GM18868 (cell line): ENCODE results near the gene MYORG.
"Not testable (repeated sequence)": the region's sequence is repeated elsewhere in the genome, so short reads cannot be mapped to it uniquely, and the experiment has no call there.

Experiments
- ATAC-seq: cut with Tn5 transposase; IDR thresholded peaks from one replicate; pipeline ENCODE4 v1.9.1; 2021; ENCODE audit warnings: mild to moderate bottlenecking, moderate library complexity; ENCODE audit not compliant: unreplicated experiment

Gene MYORG

DNA sequence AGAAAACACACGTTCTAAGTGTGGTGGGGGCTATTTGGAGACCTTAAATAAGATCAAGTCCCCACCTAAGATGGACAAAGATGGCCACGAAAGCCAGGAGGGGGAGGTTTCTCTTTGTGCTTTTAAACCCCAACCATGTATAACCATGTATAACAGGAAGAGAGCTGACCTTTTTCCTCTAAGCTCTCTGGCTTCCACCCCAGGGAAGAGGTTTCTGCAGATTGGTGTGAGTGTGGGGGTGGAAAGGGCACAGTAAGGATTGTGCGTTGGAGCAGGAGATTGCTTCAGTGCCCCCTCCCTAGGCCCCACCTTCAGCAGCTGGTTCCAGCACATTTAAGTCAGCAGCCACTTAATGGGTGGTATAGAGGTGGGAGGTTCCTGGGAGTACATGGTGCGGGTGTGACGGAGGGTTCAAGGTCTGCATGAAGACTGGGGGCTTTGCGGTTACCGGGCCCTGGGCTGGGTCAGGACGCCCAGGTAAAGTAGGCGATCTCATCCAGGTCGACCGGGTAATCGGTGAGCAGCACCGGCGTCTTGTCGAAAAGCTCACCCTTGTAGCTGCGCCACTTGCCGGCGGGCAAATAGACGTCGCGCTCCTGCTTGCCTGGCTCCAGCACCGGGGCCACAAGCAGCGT, 6.2 kb downstream of the MYORG start:
- ATAC-seq = no peak

DNA sequence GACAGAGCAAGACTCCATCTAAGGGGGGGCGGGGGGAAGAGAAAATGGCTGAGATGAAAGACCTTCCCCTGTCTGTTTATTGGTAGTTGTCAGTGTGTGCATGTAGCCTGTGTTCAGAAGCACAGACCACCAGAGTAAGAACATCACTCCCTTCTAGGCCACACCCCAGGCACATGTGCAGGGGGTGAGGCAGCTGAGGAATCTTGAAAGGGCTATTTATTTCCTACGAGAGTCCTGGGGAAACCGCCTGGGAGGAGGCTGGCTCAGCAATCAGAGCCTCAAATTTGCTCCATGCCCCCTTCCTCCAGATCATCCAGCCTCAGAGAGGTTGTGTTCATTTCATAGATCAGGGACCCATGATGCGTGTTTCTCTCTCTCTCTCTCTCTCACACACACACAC, 7.1 kb downstream of the MYORG start:
- ATAC-seq = no peak

DNA sequence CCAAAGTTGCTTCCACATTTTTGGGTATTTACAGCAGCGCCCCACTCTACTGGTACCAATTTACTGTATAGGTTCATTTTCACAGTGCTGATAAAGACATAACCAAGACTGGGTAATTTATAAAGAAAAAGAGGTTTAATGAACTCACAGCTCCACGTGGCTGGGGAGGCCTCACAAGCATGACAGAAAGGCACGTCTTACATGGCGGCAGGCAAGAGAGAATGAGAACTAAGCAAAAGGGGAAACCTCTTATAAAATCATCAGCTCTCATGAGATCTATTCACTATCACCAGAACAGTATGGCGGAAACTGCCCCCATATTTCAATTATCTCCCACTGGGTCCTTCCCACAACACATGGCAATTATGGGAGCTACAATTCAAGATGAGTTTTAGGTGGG, 7.9 kb downstream of the MYORG start:
- not testable (repeated sequence) for ATAC-seq

DNA sequence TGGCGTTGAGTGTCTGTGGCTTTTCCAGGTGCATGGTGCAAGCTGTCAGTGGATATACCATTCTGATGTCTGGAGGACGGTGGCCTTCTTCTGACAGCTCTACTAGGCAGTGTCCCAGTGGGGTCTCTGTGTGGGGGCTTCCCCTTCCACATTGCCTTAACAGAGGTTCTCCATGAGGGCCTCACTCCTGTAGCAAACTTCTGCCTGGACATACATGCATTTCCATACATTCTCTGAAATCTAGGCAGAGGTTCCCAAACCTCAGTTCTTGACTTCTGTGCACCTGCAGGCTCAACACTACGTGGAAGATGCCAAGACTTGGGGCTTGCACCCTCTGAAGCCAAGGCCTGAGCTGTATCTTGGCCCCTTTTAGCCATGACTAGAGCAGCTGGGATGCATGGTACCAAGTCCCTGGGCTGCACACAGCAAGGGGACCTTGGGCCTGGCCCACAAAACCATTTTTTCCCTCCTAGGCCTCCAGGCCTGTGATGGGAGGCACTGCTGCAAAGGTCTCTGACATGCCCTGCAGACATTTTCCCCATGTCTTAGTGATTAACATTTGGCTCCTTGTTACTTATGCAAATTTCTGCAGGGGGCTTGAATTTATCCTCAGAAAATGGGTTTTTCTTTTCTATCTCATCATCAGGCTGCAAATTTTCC, 8.8 kb downstream of the MYORG start:
- ATAC-seq = not testable (repeated sequence)

DNA sequence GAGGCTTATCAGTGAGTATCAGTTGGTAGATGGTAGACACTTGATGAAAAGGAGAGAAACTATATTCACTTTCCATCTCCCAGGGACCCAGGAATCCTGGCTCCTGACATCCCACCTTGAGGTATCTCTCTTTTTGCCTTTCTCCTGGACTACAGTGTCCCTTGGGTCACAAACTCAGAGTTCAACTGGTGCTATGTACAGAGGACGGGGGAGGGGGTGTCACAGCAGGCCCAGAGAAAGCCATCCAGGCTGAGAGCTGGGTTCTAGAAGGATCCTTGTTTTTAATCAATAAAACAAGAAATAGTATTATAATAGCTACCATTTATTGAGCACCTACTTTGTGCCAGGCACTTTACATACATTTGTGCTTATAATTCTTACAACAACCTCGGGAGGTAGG, 10.3 kb downstream of the MYORG start:
- no peak for ATAC-seq

DNA sequence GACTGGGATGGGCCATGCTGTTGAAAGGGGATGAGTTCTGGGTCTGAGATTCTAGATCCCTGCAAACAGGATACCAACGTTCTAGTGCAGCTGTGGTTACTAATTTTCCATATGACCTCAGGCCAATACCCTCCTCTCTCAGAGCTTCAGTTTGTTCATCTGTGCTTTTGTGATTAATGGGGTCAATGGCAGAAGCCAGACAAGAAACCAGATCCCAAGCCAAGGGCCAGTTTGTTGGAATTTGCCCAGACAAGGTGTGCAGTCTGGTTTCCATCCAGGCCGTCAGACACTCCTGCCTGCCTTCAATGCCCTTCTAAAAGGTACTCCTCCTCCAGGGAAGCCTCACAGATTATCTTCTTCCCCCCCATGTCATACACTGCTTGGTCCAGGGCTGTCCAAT, 11.4 kb downstream of the MYORG start:
- no peak for ATAC-seq

DNA sequence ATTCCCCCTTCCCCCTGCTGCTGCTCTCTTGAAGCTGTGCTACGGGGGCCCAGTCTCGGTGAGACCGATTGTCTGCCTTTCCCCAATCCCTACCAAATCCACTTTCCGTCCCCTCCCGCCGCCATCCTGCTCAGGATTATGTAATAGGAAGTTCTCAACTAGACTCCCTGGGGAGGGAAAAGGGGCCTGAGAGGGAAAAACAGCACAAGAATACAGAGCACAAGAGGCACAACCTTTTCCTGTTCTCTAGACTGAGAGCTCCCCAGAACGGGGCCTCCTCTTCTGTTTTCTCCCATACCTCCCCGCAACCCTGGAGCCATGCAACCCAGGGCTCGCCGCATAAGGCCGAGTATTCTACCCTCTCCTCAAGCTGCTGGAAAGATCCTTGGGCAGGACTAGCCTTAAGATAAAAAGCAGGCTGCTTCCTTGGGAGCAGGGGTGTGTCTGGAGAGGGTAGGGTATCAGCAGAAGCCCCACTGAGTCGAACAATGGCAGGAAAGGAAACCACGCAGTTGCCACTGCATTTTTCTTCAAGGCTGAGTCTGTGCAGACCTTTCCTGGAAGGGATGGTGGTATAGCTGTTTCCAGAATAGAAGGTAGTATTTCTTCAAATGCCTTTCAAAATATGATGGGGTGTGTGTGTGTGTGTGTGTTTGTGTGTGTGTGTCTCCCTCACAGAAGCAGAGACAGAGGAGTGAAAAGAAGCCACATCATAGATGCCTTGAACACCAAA, 12.9 kb downstream of the MYORG start:
- no peak for ATAC-seq

DNA sequence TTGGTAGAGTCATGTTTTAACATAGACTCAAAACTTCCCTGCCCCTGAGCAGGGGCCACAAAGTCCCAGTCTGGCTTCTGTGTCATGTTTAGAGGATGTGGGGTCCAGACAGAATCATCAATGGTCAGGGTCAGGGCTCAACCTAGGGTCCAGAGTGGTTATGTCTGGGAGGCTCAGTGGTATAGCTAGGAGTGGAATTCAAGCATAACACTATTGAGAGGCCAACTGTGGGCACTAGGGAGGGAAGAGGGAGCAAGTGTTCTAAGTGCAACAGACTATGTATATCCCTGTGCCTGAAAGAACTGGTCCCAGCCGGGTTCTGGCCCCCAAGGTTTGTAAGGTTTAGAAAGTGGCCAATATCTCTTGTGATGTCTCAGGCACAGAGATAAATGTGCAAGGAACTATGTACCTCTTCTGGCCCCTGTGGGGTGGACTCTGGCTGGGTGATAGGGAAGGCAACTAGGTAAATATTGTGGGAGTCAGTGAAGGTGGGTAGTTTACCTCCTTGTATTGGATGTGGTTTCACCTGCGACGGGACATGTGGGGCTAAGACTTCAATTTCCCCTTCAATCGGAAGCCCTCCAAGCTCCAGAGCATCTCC, 14.0 kb downstream of the MYORG start:
- ATAC-seq = no peak

DNA sequence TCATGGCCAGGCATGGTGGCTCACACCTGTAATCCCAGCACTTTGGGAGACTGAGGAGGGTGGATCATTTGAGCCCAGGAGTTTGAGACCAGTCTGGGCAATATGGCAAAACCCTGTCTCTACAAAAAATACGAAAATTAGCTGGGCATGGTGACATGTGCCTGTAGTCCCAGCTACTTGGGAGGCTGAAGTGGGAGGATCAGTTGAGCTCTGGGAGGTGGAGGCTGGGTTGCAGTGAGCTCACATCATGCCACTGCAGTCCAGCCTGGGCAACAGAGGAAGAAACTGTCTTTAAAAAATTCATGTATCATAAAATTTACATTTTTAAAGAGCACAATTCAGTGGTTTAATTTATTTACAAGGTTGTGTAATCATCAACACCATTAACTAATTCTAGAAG, 23.7 kb downstream of the MYORG start:
- not testable (repeated sequence) for ATAC-seq

DNA sequence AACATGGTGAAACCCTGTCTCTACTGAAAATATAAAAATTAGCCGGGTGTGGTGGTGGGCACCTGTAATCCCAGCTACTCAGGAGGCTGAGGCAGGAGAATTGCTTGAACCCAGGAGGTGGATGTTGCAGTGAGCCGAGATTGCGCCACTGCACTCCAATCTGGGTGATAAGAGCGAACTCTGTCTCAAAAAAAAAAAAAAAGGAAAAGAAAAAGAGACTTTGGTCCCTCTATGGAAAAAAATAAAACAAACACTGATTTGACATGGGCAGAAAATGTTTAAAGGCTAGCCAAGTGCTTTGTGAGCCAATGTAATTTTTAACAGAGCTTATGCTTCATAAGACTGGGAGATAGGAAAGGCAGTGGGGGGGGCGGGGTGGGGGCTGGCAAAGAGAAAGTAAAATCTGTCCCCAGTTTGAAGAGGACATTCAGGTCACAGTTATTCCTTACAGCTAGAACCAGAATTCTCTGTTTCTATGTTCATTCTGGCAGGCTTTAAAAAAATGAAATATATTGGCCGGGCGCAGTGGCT, 24.5 kb downstream of the MYORG start:
- ATAC-seq = not testable (repeated sequence)

DNA sequence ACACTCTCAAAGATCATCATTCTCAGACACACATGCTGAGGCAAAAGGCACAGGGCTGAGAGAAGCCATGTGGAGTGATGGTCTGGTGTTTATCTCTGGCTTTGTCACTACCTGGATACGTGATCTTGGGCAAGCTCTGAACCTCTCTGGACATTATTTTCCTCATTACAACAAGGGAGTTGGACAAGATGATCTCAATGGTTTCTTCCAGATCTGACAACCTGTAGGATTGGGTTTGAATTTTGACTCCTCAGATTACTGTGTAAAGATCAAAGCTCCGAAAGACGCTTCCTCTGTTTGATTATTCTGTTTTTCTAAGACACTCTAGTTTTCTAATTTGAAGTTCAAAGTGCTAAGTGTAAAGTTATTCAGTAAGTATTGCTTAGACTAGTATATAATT, 27.4 kb downstream of the MYORG start:
- ATAC-seq = no peak

DNA sequence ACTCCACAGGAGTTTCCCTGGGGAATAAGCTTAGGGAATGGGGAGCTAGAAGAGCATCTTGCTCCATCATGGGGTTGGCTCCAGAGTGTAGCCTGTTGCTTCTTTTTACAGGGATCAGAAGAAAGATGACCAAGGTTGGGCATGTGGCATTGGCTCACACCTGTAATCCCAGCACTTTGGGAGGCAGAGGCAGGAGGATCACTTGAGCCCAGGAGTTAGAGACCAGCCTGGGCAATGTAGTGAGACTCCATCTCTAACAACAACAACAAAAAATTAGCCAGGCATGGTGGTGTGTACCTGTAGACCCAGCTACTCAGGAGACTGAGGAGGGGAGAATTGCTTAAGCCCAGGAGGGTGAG, 28.9 kb downstream of the MYORG start:
- no peak for ATAC-seq

DNA sequence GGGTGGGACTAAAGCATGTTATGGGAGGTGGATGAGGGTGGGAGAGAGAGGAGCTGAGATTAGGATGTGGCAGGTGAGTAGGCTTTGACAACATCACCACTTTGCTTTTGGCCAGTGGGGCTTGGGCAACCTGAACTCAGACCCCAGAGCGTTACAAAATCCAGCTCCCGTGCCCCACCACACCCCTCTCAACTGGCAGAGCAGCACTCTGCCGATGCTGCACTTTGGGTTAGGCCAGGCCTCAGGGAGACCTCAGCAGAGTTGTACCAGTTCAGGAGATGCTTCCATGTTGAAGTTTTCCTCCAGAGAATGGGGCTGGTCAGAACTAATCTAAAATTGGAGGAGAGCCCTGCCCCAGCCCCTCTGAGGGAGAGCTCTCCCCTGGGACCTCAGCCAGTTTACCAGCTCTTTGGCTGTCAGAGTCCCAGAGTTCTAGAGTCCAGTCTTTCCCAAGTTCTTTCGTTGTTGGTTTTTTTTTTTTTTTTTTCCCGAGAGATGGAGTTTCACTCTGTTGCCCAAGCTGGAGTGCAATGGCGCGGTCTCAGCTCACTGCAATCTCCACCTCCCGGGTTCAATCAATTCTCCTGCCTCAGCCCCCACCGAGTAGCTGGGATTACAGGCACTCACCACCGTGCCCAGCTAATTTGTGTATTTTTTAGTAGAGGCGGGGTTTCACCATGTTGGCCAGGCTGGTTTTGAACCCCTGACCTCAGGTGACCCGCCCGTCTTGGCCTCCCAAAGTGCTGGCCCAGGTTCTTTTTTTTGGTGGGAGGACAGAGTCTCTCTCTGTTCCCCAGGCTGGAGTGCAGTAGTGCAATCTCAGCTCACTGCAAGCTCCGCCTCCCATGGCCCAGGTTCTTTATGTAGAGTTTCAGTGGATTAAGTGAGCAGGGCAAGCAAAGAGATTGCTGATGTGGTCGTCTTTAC, 29.6 kb downstream of the MYORG start:
- ATAC-seq = no peak

DNA sequence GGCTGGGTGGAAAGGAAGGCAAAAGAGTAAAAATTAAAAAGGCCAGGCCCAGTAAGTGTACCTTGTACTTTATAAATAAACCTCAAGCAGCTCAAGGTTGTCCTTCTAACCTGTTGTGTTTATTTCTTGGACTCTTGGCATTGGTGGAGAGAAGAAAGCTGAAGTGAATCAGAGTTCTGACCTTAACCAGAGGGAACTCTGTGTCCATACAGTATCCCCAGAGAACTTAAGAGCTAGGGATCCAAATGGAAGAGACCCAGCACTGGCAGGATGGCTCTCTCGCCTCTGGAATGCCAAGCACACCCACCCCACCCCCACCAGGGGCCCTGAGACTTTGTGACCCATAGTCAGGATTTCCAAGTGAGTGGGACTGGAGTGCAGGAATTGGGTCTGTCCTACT, 33.1 kb downstream of the MYORG start:
- no peak for ATAC-seq

DNA sequence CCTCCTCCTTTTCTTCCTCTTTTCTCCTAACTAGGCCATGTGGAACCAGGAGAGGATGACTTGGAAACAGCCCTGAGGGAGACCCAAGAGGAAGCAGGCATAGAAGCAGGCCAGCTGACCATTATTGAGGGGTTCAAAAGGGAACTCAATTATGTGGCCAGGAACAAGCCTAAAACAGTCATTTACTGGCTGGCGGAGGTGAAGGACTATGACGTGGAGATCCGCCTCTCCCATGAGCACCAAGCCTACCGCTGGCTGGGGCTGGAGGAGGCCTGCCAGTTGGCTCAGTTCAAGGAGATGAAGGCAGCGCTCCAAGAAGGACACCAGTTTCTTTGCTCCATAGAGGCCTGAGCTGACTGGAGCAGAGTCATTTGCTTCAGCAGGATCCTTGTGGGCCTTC, 33.6 kb downstream of the MYORG start:
- no peak for ATAC-seq

DNA sequence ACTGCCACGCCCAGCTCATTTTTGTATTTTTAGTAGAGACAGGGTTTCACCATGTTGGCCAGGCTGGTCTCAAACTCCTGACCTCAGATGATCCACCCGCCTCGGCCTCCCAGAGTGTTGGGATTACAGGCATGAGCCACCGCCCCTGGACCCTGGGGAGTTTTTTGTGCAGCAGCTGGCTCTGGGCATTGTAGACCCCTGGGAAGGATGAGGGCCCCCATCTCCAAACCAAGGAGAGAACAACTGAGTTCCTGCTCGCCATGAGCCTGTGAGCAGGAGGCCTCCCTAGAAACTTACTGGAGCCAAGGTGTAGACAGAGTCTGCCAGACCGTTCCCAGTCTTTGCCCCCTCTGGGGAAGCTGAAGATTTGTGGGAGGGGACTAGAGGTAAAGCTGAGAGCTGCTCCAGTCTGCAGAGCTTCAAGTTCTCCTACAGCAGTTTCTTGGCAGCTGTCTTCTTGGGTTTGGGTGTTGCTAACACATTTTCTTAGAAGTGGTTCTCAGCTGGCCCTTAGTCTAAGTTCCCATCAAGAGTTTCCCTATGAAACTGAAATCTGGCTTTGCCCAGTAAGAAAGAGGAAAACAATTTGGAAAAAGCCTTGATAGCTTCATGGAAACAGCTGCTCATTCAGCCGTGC, 34.9 kb downstream of the MYORG start:
- ATAC-seq = no peak

DNA sequence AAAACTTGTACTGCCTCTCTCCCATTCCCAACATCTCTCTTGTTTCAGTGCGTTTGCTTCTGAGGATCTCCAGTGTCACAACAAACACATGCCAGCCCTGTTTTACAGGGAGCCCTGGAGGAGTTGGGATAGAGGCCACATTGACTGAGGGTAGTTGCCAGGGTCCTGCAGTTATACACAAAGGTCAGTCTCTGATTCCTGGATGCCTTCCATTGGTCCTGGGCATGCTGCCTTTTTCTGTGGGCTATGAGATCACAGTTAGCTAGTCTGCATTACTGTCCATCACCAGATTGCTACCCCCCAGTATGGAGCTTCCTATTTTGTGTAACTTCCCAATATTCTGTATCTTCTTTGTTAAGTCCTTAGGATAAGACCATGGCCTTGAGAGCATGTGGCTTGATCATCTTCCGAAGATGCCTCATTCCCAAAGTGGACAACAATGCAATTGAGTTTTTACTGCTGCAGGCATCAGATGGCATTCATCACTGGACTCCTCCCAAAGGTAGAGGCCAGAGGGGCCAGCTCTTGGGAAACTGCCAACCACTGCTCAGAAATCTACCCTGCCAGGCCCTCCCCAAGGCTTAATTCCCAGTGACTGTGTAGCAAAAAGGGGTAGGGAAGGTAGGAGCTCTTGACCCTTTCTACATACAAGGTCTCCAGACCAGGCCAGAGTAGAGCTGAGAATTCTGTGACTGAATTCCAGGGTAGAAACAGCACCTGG, 37.9 kb downstream of the MYORG start:
- ATAC-seq = no peak

DNA sequence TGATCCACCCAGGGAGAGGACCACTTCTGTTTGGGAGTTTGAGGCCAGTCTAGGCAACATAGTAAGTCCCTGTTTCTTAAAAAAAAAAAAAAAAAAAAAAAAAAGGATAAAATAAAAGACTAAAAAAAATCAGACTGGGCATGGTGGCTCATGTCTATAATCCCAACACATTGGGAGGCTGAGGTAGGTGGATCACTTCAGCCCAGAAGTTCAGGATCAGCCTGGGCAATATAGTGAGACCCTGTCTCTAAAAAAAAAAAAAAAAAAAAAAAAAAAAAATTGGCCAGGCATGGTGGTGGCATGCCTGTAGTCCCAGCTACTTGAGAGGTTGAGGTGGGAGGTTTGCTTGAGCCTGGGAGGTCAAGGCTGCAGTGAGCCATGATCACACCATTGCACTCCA, 38.6 kb downstream of the MYORG start:
- not testable (repeated sequence) for ATAC-seq

DNA sequence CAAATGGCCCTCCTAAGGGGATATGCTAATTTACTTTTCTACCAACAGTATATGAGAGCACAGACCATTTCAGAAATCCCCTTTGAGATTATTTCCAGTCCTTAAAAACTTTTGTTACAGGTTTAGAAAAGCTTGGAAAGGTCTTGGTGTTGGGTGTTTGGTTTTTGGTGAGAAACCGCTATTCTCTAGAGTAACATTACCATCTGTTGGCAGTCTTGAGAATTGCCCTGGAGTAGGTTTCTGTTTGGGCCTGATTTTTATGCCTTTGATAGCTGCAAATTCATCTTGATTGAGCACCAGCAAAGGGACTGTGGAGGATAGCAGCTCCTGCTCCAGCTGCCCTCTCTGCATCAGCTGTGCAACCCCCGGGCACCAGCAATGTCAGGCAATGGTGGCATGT, 39.3 kb downstream of the MYORG start:
- ATAC-seq = no peak

DNA sequence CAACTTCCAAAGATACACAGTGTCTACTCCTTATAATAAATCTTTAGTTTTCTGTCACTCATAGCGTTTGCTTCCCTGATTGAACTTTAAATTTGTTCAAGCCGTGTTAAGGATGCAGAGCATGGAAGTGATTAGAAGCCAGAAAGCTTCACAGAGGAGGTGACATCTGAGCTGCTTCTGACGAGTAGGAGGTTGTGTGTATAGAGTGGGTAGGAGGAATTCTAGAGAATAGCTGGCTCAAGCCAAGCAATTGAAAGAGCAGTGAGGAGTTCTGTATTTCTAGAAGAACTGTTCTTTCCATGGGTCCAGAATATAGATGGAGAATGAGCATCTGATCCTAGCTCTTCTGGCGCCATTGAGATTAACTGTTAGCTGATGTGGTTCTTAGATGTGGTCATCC, 41.3 kb downstream of the MYORG start:
- ATAC-seq = no peak
